Uterus (tissue), 2 donors: ENCODE results near the gene CFAP43.

Experiments
- CTCF ChIP-seq, 4 experiments: fragments of 200-600 bp in 2 of 4; fragments of 450-650 bp in 2 of 4; sonication (generic) in 2 of 4; IDR thresholded peaks; one replicate each; pipeline ENCODE4 v1.5.1; 2016 to 2019; ENCODE audit warnings: antibody characterized with exemption in 4 of 4, mild to moderate bottlenecking in 2 of 4, moderate library complexity in 1 of 4
- POLR2A ChIP-seq, 2 donors: fragments of 450-650 bp; IDR thresholded peaks; one replicate each; pipeline ENCODE4 v1.6.1; 2016; ENCODE audit warnings: antibody characterized with exemption in 2 of 2, mild to moderate bottlenecking in 1 of 2, moderate library complexity in 1 of 2

- TF ChIP-seq POLR2A (IDR thresholded peaks at IDR 0.05) (no peak), CTCF (IDR thresholded peaks at IDR 0.05) (no peak)
Measured at GRCh38 chr10:104101902-104102301, 130.3 kb downstream of the CFAP43 start.
